K562 (cell line): ENCODE measurements around the gene NF1.

Source experiments
- MXI1 ChIP-seq: IDR thresholded peaks from 2 replicates; pipeline ENCODE4 v1.6.1; 2011; ENCODE audit warnings: low read depth, mild to moderate bottlenecking, improper control_type of control experiment, low read length
- NFATC3 ChIP-seq: fragments of 450-650 bp; IDR thresholded peaks from 2 replicates; pipeline ENCODE4 v1.6.1; 2017; ENCODE audit warnings: mild to moderate bottlenecking
- NR2C2 ChIP-seq, 2 experiments: fragments of 200-800 bp in 1 of 2; sonication (Bioruptor generic) in 1 of 2; sonication (generic) in 1 of 2; formaldehyde crosslinking in 1 of 2; IDR thresholded peaks; 2 replicates each; pipeline versions ENCODE4 v1.6.1 to v1.8.0; 2016 to 2022; ENCODE audit warnings: mild to moderate bottlenecking in 1 of 2, missing compliant biosample characterization in 1 of 2, missing genetic modification characterization in 1 of 2, missing genetic modification reagents in 1 of 2

DNA sequence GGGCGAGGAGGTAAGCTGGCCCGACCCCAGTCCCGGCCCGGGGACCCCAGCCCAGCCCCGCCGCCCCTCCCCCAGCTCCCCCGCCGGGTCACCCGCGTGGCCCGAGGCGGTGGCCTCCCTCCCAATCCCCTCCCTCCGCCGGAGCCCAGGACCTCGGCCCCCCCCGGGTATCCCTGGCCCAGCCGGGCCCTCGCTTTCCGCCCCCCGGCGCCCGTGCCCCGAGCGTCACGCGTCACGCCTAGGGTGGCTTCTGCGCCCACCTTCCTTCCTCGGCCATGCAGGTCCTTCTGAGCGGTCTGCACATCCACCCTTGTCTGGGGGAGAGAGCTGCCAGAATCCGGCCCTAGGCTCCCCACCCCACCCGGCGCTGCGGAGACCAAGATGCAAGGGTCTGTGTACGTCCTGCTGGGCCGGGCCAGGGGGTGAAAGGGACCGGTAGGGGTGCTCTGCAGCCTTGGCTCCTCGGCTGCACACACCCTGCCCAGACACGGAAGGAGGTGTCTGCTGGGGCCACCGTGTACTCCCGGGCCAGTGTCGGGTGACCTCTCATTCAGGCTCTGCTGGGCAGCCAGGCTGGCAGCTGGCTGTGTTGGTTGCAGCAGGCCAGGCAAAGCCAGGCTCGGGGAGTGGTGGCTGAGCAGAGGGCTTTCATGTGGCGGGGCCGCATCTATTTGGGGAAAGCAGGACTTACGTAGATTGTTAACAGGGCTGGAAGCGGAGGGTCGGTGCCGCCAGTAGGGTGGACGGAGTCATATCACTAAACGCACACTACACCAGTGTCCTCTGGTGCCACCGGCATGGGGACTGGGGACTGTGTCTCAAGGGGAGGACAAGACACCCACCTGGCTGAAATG lies 297.5 kb downstream of the NF1 start:
- TF ChIP-seq NFATC3 = no peak
- no peak for TF ChIP-seq MXI1
- no peak for TF ChIP-seq NR2C2 (CRISPR knock-in tag; IDR thresholded peaks at IDR 0.05)
- no peak for TF ChIP-seq NR2C2 (tag; IDR thresholded peaks at IDR 0.05)
